GM19193 (cell line): ENCODE results near the gene XRCC4.

ENCODE experiments used
- POLR2A ChIP-seq: IDR thresholded peaks from 4 replicates; pipeline ENCODE4 v1.6.1; 2011; ENCODE audit not compliant: insufficient read depth, insufficient read length; ENCODE audit errors: extremely low read depth

XRCC4 gene

DNA sequence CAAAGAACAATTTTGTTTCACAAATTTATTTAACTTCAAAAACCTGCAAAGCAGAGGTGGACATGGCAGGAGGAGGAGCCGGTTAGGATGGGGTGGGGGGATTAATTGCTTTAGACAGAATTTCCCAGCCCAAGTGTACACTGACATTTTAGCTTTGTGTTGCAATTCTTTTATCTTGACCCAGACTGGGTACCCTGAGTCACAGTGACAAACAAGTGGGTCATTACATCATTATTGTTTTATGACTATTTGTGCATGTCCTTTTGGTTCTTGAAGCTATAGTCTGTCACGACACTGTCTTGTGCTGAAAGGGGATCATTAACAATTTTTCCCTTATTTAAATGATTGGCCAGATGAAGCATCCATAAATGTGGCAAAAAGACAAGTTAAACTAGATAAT is 309.7 kb downstream of the XRCC4 start:
- no peak for TF ChIP-seq POLR2A

DNA sequence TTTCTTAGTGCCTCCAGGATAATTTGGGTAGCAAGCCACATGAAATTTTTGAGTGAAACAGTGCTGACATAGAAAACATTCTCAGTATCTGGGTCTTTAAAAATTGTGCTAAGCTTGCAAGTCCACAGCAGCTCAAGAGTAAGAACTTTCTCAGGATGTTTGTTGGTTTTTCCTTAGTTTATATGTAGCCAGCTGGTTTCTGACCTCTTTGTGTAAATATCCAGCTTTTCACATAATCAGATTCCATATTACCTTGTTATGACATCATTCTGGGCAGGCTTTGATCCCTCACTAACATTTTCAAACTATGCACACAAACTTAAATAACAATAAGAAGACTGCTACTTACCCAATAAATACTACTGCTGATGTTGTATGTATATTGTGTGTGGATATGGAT is 311.3 kb downstream of the XRCC4 start:
- no peak for TF ChIP-seq POLR2A

DNA sequence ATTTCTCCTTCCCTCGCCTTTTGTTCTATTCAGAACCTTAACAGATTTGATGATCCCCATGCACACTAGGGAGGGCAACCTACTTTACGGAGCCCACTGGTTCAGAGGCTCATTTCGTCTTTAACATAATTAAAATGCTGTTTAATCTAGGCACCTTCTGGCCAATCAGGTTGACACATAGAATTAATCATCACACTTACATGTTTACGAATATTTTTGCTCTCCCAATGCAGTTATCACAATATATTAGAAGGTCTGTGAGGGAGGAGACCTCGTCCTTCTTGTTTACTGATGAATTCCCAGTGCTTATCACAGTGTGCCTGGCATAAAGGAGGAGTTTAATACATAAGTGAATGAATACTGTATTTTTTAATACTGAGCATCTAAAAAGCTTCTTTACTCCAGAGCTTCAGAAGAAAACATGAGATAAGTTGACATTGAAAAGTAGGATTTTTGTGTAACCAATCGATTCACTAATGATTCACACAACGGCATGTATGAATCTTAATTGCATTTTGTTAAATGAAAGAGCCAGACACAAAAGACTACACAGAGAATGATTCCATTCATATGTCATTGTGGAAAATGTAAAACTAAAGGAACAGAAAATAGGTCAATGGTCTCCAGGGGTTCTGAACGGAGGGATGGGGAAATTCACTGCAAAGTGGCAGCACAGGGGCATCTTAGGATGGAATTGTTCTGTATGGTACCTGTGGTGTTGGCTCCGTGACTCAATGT is 315.6 kb downstream of the XRCC4 start:
- TF ChIP-seq POLR2A, result no peak

DNA sequence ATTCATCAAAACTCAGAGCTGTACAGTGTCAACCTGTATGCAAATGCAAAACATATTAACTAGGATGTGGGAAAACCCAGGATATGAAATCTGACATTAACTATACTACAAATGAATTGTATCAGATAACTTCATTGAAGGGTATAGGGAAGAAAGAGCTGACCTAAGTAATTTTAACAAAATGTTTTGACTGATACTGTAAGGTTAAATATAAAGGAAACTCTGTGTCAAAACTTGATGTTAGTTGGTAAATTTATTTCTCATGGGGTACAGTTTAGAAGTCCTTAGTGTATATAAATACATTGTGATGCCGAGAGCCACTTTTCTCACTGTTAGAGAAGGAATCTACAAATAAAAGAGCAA is 316.1 kb downstream of the XRCC4 start:
- TF ChIP-seq POLR2A, result no peak

DNA sequence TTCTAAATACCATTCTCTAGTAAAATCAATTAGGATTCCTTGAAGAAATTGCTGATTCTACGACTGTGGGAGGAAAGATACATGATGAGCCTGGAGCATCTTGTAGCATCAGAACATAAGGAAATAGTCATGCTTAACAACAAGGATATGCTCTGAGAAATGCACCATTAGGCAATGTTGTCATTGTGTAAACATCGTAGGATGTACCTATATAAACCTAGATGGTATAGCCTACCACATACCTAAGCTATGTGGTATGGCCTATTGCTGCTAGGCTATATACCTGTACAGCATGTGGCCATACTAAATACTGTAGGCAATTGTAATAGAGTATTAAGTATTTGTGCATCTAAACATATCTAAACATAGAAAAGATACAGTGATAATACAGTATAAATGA is 316.8 kb downstream of the XRCC4 start:
- no peak for TF ChIP-seq POLR2A

DNA sequence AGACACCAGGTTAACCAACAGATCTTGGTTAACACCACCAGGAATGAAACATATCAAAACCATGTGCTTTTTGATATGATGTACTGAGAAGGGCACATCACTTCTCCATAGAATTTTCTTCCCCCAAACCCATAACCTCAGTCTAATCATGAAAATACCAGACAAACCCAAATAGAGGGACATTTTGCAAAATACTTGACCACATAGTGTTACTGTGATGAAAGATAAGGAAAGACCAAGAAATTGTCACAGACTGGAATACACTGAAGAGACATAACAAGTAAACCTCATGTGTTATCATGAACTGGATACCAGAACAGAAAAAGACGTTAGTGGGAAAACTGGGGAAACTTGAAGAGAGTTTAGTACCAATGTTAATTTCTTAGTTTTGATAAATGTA is 319.3 kb downstream of the XRCC4 start:
- no peak for TF ChIP-seq POLR2A

DNA sequence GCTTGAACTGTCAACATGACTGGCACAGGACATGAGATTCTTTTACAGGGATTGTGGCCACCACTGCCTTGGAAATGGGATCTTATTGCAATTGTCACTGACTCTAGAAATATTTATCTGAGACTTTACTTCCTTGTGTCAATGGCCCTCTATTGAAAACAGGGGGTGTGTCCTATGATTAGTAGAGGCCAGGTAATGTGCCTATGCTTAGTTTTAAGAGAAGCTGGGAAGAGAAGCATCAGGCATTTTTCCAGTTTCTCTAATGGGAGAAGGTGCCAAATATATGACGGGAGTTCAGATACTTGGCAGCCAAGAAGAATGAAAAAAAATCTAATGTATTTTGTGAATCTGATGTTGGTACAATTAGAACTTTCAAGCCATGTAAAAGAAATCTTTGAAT is 320.3 kb downstream of the XRCC4 start:
- no peak for TF ChIP-seq POLR2A

DNA sequence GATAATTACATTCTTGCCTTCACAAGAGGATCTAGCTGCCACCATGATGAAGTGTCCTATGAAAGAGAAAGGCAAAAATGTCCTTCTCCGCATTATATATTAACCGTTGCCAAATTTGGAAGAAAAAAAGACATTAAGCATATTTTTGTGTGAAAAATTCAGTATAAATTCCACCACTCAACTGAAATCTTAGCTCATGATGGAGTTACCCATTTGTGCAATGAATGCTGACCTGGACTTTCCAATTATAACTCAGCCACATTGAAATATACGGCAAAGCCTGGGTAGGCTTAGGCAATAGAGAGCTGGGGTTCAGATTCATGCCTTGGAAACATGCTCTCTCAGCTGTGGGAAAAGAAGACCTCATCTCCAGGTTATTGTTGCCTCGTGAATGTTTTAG is 322.9 kb downstream of the XRCC4 start:
- no peak for TF ChIP-seq POLR2A

DNA sequence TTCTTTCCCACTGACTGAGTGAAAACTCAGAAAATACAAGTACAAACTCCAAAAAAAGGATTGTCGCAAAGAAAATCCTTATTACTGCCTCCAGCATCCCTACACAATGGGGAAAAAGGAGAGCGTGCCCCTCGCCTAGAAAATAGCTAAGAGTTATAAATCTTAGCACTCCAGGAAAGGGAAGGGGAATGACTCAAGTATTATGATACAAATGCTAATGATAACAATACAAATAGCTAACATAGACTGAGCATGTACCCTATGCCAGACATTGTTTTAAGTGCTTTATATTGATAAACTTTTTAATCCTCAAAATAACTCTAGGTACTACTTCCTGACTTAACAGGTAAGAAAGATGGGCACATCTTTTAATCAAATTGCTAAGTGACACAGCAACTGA is 323.4 kb downstream of the XRCC4 start:
- TF ChIP-seq POLR2A, result no peak

DNA sequence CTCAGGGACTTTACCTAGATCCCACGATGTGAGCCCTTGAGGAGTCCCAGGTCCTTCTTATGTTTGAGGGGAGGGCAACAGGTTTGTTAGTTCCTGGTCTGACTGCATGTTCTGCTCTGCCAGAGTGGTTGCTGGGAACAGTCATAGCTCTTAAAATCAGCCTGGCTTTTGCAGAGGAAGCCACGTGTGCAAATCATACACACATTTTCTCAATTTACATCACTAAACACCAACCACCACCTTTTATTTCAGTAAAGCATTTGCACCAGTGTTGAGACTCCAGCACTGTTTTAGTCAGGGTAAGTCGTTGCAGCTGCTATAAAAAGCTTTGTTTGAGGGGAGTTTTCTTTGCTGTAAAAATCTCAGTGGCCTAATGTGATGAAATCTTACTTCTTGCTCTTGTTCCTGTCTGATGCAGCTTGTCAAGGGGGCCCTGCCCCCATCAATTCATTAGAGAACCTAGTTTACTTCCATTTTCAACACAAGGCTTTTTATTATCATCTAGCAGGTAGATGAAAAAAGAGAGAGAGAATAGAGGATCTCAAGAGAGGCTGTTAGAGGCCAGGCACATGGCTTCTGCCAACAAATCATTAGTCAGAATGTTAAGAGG is 323.9 kb downstream of the XRCC4 start:
- no peak for TF ChIP-seq POLR2A

DNA sequence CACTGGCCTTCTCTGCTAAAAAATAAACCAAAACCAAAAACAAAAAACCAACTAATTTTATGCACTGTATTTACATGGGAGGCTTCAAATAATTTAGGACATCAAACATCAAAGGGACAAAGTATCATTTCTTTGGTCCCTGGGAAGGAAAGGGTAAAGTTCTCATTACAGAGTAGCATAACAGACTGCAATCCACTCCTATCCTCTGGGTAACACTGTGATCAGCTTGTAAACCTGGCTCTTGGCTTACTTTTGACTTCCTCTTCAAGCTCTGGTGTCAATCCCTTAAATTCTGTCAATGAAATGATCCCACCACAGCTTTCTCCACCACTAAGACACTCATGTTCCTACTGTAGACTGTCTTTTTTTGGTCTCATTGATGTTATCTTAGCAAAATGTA is 324.4 kb downstream of the XRCC4 start:
- no peak for TF ChIP-seq POLR2A
